ENCODE results near the gene RFC2. TPM values are rescaled to one million over a fixed set of nuclear protein-coding genes. Genes with fewer than 3 reads are reported as not detected.

The RFC2 gene
- total RNA-seq, 4 donors from 2014 or later = 7.3 to 17.7 (median 11.7) TPM

DNA sequence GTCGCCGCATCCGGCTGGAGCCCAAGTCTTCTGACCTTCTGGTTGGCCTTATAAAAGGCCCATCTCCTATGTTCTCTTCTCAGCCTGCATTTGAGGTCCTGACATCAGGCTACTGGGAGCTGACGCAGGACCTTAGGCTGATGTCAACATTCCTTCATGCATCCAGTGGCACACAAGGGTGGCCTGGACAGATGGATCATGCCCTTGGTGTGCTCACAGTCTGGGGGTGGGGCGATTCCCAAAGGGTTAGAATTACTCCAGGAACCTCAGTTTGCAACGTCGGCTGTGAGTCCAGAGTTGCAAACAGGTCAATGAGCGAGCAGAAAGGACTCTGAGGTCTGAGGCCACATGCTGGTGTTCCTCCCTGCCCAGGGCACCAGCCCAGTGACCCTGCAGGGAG is 26.8 kb upstream of the RFC2 start:
- TF ChIP-seq, protein P1, sequence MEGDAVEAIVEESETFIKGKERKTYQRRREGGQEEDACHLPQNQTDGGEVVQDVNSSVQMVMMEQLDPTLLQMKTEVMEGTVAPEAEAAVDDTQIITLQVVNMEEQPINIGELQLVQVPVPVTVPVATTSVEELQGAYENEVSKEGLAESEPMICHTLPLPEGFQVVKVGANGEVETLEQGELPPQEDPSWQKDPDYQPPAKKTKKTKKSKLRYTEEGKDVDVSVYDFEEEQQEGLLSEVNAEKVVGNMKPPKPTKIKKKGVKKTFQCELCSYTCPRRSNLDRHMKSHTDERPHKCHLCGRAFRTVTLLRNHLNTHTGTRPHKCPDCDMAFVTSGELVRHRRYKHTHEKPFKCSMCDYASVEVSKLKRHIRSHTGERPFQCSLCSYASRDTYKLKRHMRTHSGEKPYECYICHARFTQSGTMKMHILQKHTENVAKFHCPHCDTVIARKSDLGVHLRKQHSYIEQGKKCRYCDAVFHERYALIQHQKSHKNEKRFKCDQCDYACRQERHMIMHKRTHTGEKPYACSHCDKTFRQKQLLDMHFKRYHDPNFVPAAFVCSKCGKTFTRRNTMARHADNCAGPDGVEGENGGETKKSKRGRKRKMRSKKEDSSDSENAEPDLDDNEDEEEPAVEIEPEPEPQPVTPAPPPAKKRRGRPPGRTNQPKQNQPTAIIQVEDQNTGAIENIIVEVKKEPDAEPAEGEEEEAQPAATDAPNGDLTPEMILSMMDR (IDR thresholded peaks at IDR 0.05; ENCODE audit: low read depth) = no peak

DNA sequence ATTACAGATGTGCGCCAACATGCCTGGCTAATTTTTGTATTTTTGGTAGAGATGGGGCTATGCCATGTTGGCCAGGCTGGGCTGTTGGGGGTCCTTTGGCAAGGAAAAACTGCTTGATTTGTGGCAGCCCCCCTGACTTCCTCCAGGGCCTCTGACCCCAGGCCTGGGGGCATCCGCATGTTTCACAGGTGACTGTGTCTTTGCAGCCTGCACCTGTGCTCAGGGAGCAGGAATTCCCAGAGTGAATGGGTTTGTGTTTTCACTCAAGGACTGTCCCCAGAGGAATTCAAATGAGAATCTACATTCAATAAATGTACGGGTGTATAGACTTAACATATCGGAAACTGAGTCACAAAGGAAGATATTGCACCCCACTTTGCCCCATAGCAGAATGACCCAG is 23.4 kb upstream of the RFC2 start:
- TF ChIP-seq, protein P1 (IDR thresholded peaks at IDR 0.05; ENCODE audit: low read depth) = no peak

DNA sequence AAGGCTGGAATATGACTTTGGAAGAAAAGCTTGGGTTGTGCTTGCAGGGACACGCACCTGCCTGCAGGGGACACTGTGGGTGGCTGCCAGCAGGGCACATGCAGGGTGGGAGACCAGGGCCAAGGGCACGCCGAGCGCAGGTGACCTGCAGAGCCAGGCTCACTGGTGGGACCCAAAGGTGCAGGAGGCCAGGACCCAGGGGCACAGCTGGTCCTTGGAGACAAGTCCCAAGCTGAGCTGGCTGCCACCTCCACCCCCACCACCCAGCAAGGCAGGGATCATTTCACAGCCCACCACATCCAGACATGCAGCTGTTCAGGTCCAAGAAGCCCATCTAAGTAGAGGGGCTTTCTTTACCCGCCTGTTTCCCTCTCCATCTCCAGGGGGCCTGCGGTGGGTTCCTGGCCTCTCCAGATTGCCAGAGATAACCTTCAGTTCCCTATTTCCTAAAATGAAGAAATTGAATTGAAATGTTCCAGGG is 21.2 kb upstream of the RFC2 start:
- TF ChIP-seq, protein P1 (IDR thresholded peaks at IDR 0.05; ENCODE audit: low read depth) = no peak

GRCh38 chr7:74272305-74273038 is 18.3 kb upstream of the RFC2 start:
- TF ChIP-seq, protein P1 (IDR thresholded peaks at IDR 0.05; ENCODE audit: low read depth) = no peak

- TF ChIP-seq, protein P1 (IDR thresholded peaks at IDR 0.05; ENCODE audit: low read depth) = no peak
Observed at GRCh38 chr7:74271742-74272141, 17.5 kb upstream of the RFC2 start.

- TF ChIP-seq, protein P1 (IDR thresholded peaks at IDR 0.05; ENCODE audit: low read depth) = no peak
Observed at GRCh38 chr7:74269757-74270277, 15.6 kb upstream of the RFC2 start.

DNA sequence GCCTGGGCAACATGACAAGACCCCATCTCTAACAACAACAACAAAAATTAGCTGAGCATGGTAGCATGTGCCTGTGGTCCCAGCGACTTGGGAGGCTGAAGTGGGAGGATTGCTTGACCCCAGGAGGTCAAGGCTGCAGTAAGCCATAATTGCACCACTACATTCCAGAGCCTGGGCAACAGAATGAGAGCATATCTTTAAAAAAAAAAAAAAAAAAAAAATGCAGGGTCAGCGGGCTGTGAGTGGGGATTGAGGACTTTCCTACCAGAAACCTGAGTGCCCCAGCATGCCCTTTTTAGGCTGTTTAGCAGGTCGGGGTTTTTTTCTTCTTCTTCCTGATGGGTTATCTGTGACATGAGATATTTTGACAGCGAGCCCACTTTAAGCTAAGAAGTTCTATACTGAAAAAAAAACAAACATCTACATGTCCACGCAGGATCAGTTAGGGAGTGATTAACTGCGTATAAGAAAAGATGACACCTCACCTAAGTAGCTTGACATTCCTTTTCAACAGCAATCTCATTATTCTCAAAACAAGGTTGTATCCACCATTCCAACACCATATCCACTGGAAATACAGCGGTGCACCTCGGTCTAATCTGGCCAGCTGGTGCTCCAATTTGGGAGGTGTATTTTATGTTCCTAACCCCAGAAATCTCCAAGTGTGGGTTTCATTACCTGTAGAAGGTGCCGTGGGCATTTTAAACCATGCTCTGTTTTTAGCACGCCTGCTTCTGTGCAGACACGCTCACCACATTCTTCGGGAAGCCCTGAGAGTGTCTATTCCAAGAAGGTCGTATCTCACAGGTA is 13.8 kb upstream of the RFC2 start:
- TF ChIP-seq, protein P1 (IDR thresholded peaks at IDR 0.05; ENCODE audit: low read depth) = no peak
